Astrocyte of the spinal cord (primary cell): ENCODE measurements around the gene HOXD8.

Source experiments
- DNase-seq: peaks from one replicate; pipeline ENCODE4 v3.0.0; 2011; ENCODE audit warnings: low read depth, low spot score
- H3K4me3 ChIP-seq: 2 replicates; pipeline ENCODE4 v1.5.1; 2011; ENCODE audit warnings: low read depth, mild to moderate bottlenecking, low read length, moderate library complexity
- in situ Hi-C: cut with HindIII; loops from 2 replicates; pipeline ENCODE4 v1.10.0; 2017; ENCODE audit warnings: low sequenced_read_pairs
- TF ChIP-seq, protein P1 (sequence below): IDR thresholded peaks from 2 replicates; pipeline ENCODE4 v1.5.1; 2012; ENCODE audit warnings: low read depth, mild to moderate bottlenecking, low read length, inconsistent platforms

HOXD8 gene

DNA sequence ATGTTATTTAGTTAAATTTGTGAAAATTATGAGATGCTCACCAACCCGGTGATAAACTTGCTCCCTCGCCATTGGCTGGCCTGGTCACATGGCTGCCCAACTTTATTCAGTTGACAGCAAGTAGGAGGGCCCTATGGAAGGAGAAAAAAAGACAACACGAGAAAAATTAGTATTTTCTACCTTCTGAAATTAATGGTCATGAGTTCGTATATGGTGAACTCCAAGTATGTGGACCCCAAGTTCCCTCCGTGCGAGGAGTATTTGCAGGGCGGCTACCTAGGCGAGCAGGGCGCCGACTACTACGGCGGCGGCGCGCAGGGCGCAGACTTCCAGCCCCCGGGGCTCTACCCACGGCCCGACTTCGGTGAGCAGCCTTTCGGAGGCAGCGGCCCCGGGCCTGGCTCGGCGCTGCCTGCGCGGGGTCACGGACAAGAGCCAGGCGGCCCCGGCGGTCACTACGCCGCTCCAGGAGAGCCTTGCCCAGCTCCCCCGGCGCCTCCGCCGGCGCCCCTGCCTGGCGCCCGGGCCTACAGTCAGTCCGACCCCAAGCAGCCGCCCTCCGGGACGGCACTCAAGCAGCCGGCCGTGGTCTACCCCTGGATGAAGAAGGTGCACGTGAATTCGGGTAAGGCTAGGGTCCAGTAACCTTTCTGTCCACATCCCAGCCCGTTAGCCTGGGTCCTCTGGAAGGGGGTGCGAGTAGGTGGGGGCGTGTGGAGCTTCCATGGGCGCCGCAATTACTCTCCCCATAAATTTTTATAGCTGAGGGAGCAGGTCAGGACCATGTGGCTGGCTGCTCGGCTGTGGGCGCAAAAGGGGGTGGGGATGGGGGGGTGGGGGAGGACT lies 22.2 kb downstream of the HOXD8 start, which contains the start of gene HOXD4:
Gene HOXD4 (plus strand): TSS at position 109 of the 846 bp plus-strand sequence. CDS start 84 bp downstream, at position 193.
- DNase-seq, result no peak
- in situ Hi-C loops, result no loop called here
- TF ChIP-seq, protein P1, sequence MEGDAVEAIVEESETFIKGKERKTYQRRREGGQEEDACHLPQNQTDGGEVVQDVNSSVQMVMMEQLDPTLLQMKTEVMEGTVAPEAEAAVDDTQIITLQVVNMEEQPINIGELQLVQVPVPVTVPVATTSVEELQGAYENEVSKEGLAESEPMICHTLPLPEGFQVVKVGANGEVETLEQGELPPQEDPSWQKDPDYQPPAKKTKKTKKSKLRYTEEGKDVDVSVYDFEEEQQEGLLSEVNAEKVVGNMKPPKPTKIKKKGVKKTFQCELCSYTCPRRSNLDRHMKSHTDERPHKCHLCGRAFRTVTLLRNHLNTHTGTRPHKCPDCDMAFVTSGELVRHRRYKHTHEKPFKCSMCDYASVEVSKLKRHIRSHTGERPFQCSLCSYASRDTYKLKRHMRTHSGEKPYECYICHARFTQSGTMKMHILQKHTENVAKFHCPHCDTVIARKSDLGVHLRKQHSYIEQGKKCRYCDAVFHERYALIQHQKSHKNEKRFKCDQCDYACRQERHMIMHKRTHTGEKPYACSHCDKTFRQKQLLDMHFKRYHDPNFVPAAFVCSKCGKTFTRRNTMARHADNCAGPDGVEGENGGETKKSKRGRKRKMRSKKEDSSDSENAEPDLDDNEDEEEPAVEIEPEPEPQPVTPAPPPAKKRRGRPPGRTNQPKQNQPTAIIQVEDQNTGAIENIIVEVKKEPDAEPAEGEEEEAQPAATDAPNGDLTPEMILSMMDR, result no peak
- peak within 1 kb of the TSS; percentile 32 for H3K4me3 ChIP-seq

DNA sequence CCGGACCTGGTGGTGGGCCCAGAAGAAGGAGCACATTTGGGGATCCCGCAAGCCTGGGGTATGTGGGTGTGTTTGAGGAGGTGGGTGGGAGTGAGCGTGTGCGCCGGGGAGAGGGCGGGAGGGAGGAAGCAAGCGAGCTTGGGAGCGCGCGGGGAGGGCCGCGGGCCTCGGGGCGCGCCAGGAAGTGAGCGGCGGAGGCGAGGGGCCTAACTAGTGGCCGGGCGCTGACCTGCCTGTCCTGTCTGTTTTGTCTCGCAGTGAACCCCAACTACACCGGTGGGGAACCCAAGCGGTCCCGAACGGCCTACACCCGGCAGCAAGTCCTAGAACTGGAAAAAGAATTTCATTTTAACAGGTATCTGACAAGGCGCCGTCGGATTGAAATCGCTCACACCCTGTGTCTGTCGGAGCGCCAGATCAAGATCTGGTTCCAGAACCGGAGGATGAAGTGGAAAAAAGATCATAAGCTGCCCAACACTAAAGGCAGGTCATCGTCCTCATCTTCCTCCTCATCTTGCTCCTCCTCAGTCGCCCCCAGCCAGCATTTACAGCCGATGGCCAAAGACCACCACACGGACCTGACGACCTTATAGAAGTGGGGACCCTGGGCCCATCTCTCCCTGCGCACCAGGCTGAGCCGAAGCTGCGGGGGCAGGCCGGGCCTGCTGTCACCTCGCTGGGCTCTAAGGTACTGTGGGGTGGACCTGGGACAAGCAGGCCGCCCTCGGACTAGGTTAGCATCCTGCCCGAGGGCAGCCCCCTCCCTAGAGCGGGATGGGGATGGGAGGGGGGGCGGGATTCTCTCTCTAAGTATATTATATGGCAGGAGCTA lies 23.1 kb downstream of the HOXD8 start:
- TF ChIP-seq, protein P1, result no peak
- in situ Hi-C loops, result no loop called here
- DNase-seq, result no peak
- H3K4me3 ChIP-seq, result peak overlapping the region; percentile 32

DNA sequence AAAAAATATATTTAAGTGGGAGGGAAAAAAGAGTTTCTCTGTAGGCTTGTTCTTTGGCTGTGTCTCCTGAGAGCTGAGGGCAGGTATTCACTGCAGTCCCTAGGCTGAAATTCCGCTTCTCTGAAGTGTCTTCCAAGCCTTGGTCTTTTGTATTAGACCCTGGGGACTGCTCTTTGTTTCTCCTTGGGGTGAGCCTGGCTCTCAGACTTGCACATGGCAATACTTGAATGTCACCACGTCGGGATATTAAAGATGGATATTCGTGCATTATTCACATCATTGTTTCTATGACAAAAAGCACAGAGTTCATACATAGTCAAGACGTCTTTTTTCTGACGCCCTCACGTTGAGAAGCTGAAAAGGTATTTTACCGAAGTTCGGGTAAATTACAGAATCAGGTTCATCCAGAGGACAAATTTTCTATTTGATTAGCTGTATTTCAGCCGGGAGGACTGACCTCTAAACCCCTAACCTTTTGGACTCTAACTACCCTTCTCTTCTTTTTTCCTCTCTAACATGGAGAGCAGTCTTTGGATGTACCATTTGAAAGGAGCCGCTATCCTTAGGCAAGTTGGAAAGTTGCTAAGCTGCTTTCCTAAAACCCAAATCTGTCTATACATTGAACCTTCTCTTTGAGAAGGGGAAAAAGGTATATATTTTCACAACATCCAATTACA lies 25.2 kb downstream of the HOXD8 start:
- no peak overlapping the region for H3K4me3 ChIP-seq
- in situ Hi-C loops, result no loop called here

GRCh38 chr2:176155356-176156044 lies 26.0 kb downstream of the HOXD8 start:
- TF ChIP-seq, protein P1, result no peak
- in situ Hi-C loops, result no loop called here
- no peak for DNase-seq
- H3K4me3 ChIP-seq, result no peak overlapping the region

More for the DNA sequence above, 25.2 kb downstream of the HOXD8 start:
- TF ChIP-seq, protein P1, result no peak
- no peak for DNase-seq

GRCh38 chr2:176156301-176156806 lies 26.8 kb downstream of the HOXD8 start:
- TF ChIP-seq, protein P1, result no peak
- DNase-seq, result no peak
- in situ Hi-C loops, result no loop called here
- no peak overlapping the region for H3K4me3 ChIP-seq
